GM12801 (cell line): ENCODE results near the gene CST11.

Experiments used
- CTCF ChIP-seq: IDR thresholded peaks from one replicate; pipeline ENCODE4 v1.5.1; 2011; ENCODE audit warnings: control low read depth; ENCODE audit not compliant: insufficient read length; ENCODE audit errors: extremely low read depth

Gene CST11

GRCh38 chr20:23461180-23461579 lies 8.5 kb upstream of the CST11 start:
- no peak for TF ChIP-seq CTCF

GRCh38 chr20:23459461-23460150 lies 6.9 kb upstream of the CST11 start:
- no peak for TF ChIP-seq CTCF

GRCh38 chr20:23456873-23457272 lies 4.2 kb upstream of the CST11 start:
- no peak for TF ChIP-seq CTCF

GRCh38 chr20:23456409-23456808 lies 3.7 kb upstream of the CST11 start:
- no peak for TF ChIP-seq CTCF

- TF ChIP-seq CTCF: no peak
These were observed 3.0 kb upstream of the CST11 start for GRCh38 chr20:23455639-23456038.

- TF ChIP-seq CTCF: no peak
These were observed 2.1 kb upstream of the CST11 start for GRCh38 chr20:23454816-23455215.

- no peak for TF ChIP-seq CTCF
These were observed 1.2 kb upstream of the CST11 start for GRCh38 chr20:23453549-23454543.
